PC-3 (cell line): ENCODE data around the gene TSPAN11. TPM values are rescaled to one million over a fixed set of nuclear protein-coding genes. Genes with fewer than 3 reads are reported as not detected.

Source experiments
- ATAC-seq: fragments of 200-7000 bp; cut with Tn5 transposase; 2 replicates; pipeline ENCODE4 v1.9.1; 2020; ENCODE audit warnings: mild to moderate bottlenecking, moderate library complexity
- BruUV-seq: library from RNA; stranded (reverse); fragments of 400-500 nt; replicated peaks from 2 replicates; lab custom pipeline; 2021; lab: Mats Ljungman, UMichigan
- CTCF ChIA-PET: fragments of 300-600 bp; sonication (Branson Sonifier 250); formaldehyde crosslinking; loops from one replicate; lab custom pipeline; 2022; ENCODE audit warnings: antibody characterized with exemption; lab: Charles Lee
- POLR2A ChIA-PET: fragments of 300-600 bp; sonication (Branson Sonifier 250); formaldehyde crosslinking; loops from one replicate; lab custom pipeline; 2022; ENCODE audit warnings: antibody characterized with exemption; ENCODE audit not compliant: unreplicated experiment; lab: Charles Lee
- DNase-seq: peaks from one replicate; pipeline ENCODE4 v3.0.0-alpha.2; 2015
- H2AFZ ChIP-seq: fragments of 300-600 bp; sonication (generic); 2 replicates; pipeline ENCODE4 v1.6.0; 2016; ENCODE audit warnings: antibody characterized with exemption, low read length
- H3F3A ChIP-seq: fragments of 300-600 bp; sonication (generic); one replicate; pipeline ENCODE4 v1.6.0; 2017; ENCODE audit warnings: antibody characterized with exemption, low read length, control low read depth, mild to moderate bottlenecking; ENCODE audit not compliant: unreplicated experiment
- H3K27ac ChIP-seq: fragments of 300-600 bp; sonication (generic); 2 replicates; pipeline ENCODE4 v1.5.1; 2016; ENCODE audit warnings: mild to moderate bottlenecking, low read length
- H3K27me3 ChIP-seq: fragments of 300-600 bp; sonication (generic); 2 replicates; pipeline ENCODE4 v1.6.1; 2016; ENCODE audit warnings: low read length, mixed read lengths
- H3K36me3 ChIP-seq: fragments of 300-600 bp; sonication (generic); 2 replicates; pipeline ENCODE4 v1.6.1; 2016; ENCODE audit warnings: low read depth, mixed run types, low read length, mixed read lengths
- H3K4me1 ChIP-seq: fragments of 300-600 bp; sonication (generic); 2 replicates; pipeline ENCODE4 v1.5.1; 2016; ENCODE audit warnings: low read length; ENCODE audit not compliant: insufficient read depth
- H3K4me2 ChIP-seq: fragments of 300-600 bp; sonication (generic); 2 replicates; pipeline ENCODE4 v1.6.0; 2016; ENCODE audit warnings: low read length
- H3K4me3 ChIP-seq: fragments of 300-600 bp; sonication (generic); 2 replicates; pipeline ENCODE4 v1.5.1; 2016; ENCODE audit warnings: mild to moderate bottlenecking, low read length, mixed read lengths
- H3K79me2 ChIP-seq: fragments of 300-600 bp; sonication (generic); 2 replicates; pipeline ENCODE4 v1.6.1; 2017; ENCODE audit warnings: low read length, mixed read lengths
- H3K9ac ChIP-seq: fragments of 300-600 bp; sonication (generic); 2 replicates; pipeline ENCODE4 v1.6.0; 2016; ENCODE audit warnings: mild to moderate bottlenecking, low read length
- H3K9me2 ChIP-seq: fragments of 300-600 bp; sonication (generic); replicated peaks from 2 replicates; pipeline ENCODE4 v1.6.1; 2016; ENCODE audit warnings: mixed run types, low read length, mixed read lengths
- H3K9me3 ChIP-seq: fragments of 300-600 bp; sonication (generic); 2 replicates; pipeline ENCODE4 v1.6.1; 2016; ENCODE audit warnings: low read length, mixed read lengths
- H4K20me1 ChIP-seq: fragments of 300-600 bp; sonication (generic); 2 replicates; pipeline ENCODE4 v1.6.1; 2016; ENCODE audit warnings: low read length, mixed read lengths
- EZH2 ChIP-seq: fragments of 300-600 bp; sonication (generic); IDR thresholded peaks from one replicate; pipeline ENCODE4 v1.6.1; 2017; ENCODE audit warnings: antibody characterized with exemption, mild to moderate bottlenecking, low read length; ENCODE audit not compliant: unreplicated experiment
- EZH2phosphoT487 ChIP-seq: fragments of 300-600 bp; sonication (generic); IDR thresholded peaks from 2 replicates; pipeline ENCODE4 v1.6.1; 2018; ENCODE audit warnings: mild to moderate bottlenecking, antibody characterized with exemption, low read length, borderline replicate concordance
- intact Hi-C: fragments of 100-400 bp; cut with micrococcal nuclease; formaldehyde crosslinking; loops from 2 replicates; pipeline ENCODE4 v1.9.0; 2023
- total RNA-seq: library from RNA; depleted of rRNA; stranded (reverse); fragments of >200 nt; gene quantifications from 2 replicates; pipeline ENCODE4 v1.2.3, GENCODE V29; 2014
- TF ChIP-seq, protein P1 (sequence below): fragments of 300-600 bp; sonication (generic); conservative IDR thresholded peaks from 2 replicates; pipeline ENCODE4 v1.5.1; 2017; ENCODE audit warnings: antibody characterized with exemption, low read depth, mild to moderate bottlenecking, low read length

The TSPAN11 gene
- total RNA-seq, 1 experiment from 2014 or later: not detected

DNA sequence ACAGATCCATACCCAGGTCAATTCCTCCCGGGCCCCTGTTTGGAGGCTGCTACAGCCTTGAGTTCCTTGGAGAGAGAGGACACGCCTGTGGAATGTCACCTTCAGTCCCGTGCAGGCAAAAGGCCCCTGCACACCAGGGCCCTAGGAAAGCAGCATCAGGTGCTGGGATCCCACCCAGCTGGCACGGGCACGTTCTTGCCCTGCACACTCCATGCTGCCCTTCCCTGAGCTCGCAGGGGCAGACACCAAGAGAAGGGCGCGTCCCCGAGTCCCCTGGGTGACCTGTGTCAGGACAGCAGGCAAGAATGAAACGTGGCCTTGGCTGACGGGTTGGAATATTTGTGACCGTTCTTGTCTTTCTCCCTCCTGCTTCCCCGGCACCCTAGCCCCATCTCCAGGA is 67.7 kb downstream of the TSPAN11 start:
- BruUV-seq: no TSS peak
- Histone ChIP-seq H3K27me3 (no peaks in the 10 kb centered on the region), H3K4me2 (no peak overlapping the region), H3K27ac (no peak overlapping the region), H3K9ac (no peak overlapping the region), H4K20me1 (no peaks in the 10 kb centered on the region), H3K4me1 (peaks cover 7% of the 10 kb centered on the region), H3K36me3 (no peaks in the 10 kb centered on the region), H3K4me3 (no peak overlapping the region), H3K9me3 (no peaks in the 10 kb centered on the region), H2AFZ (no peak overlapping the region), H3K79me2 (no peaks in the 10 kb centered on the region), H3F3A (no peaks in the 10 kb centered on the region), H3K9me2 (no peaks in the 10 kb centered on the region)
- intact Hi-C loops: no loop called here
- no peak for ATAC-seq
- ChIA-PET CTCF (no interaction called here), POLR2A (no interaction called here)
- DNase-seq: no peak
- TF ChIP-seq EZH2: no peak
- TF ChIP-seq, protein P1, sequence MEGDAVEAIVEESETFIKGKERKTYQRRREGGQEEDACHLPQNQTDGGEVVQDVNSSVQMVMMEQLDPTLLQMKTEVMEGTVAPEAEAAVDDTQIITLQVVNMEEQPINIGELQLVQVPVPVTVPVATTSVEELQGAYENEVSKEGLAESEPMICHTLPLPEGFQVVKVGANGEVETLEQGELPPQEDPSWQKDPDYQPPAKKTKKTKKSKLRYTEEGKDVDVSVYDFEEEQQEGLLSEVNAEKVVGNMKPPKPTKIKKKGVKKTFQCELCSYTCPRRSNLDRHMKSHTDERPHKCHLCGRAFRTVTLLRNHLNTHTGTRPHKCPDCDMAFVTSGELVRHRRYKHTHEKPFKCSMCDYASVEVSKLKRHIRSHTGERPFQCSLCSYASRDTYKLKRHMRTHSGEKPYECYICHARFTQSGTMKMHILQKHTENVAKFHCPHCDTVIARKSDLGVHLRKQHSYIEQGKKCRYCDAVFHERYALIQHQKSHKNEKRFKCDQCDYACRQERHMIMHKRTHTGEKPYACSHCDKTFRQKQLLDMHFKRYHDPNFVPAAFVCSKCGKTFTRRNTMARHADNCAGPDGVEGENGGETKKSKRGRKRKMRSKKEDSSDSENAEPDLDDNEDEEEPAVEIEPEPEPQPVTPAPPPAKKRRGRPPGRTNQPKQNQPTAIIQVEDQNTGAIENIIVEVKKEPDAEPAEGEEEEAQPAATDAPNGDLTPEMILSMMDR: no peak
- TF ChIP-seq EZH2phosphoT487: no peak

DNA sequence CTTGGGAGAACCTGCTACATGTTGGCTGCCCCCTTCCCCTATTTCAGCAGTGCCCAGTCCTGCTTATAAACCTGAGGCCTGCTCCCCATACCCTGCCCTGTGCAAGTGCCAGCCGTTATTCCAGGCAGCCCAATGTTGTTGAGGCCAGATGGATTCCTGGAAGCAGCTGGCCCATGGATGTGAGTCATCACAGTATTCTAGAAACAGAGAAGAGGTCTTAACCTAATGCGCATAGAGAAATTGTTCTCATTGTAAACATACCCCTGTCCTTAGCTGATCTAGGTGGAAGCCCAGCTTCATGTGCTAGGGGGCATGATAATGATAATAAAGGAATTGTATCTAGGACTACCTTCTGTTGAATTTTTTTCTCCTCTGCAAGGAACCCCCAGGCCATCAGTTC is 69.7 kb downstream of the TSPAN11 start:
- DNase-seq (no peak), ATAC-seq (no peak)
- Histone ChIP-seq H3K4me2 (no peak overlapping the region), H3K9me2 (no peaks in the 10 kb centered on the region), H4K20me1 (no peaks in the 10 kb centered on the region), H3K4me1 (peaks cover 16% of the 10 kb centered on the region), H3K4me3 (no peak overlapping the region), H3K27me3 (no peaks in the 10 kb centered on the region), H3F3A (no peaks in the 10 kb centered on the region), H3K79me2 (peaks cover 4% of the 10 kb centered on the region; the same call in 1 of the 2 replicates), H3K9ac (no peak overlapping the region), H2AFZ (no peak overlapping the region), H3K9me3 (no peaks in the 10 kb centered on the region), H3K36me3 (no peaks in the 10 kb centered on the region), H3K27ac (no peak overlapping the region)
- CTCF ChIA-PET: no interaction called here
- intact Hi-C loops: no loop called here
- TF ChIP-seq, protein P1: no peak
- TF ChIP-seq EZH2 (no peak), EZH2phosphoT487 (no peak)
- POLR2A ChIA-PET: no interaction called here
- no TSS peak for BruUV-seq

DNA sequence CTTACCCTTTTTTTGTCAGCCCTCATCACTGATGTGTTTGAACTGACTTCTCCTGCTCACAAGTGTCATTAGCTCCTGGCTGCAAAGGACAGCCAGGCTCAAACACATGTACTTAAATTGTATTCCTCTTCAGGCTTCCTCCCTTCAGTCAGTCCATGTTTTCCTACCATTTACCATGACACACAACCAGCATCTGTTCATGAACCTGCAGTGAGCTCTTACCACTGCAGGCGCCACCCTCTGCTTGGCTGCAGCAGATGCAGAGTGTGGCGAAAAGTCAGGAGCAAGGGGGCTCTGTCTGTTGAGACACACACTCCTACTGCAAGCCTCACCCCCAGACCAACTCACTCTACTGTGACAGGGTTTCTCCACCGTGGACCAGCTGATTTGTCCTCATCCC is 70.2 kb downstream of the TSPAN11 start:
- H3K9ac ChIP-seq: no peak overlapping the region
- H3K27ac ChIP-seq: no peak overlapping the region
- H3K27me3 ChIP-seq: no peaks in the 10 kb centered on the region
- no peak overlapping the region for H3K4me2 ChIP-seq
- H2AFZ ChIP-seq: no peak overlapping the region
- ChIA-PET POLR2A (no interaction called here), CTCF (no interaction called here)
- H3K9me2 ChIP-seq: no peaks in the 10 kb centered on the region
- H4K20me1 ChIP-seq: no peaks in the 10 kb centered on the region
- peaks cover 21% of the 10 kb centered on the region for H3K4me1 ChIP-seq
- peaks cover 4% of the 10 kb centered on the region; the same call in 1 of the 2 replicates for H3K79me2 ChIP-seq
- intact Hi-C loops: no loop called here
- H3K36me3 ChIP-seq: no peaks in the 10 kb centered on the region
- H3K4me3 ChIP-seq: no peak overlapping the region
- BruUV-seq: no TSS peak
- no peak for ATAC-seq
- TF ChIP-seq EZH2phosphoT487: no peak
- TF ChIP-seq, protein P1: no peak
- TF ChIP-seq EZH2: no peak
- no peaks in the 10 kb centered on the region for H3F3A ChIP-seq
- H3K9me3 ChIP-seq: no peaks in the 10 kb centered on the region
- no peak for DNase-seq
